GM18867 (cell line): ENCODE results near the gene QARS1.
A peak's percentile ranks its signal among the peaks of the same experiment; 100 is the strongest.

Experiments
- ATAC-seq: cut with Tn5 transposase; IDR thresholded peaks from one replicate; pipeline ENCODE4 v1.9.1; 2021; ENCODE audit warnings: mild to moderate bottlenecking, moderate library complexity; ENCODE audit not compliant: unreplicated experiment

The QARS1 gene

DNA sequence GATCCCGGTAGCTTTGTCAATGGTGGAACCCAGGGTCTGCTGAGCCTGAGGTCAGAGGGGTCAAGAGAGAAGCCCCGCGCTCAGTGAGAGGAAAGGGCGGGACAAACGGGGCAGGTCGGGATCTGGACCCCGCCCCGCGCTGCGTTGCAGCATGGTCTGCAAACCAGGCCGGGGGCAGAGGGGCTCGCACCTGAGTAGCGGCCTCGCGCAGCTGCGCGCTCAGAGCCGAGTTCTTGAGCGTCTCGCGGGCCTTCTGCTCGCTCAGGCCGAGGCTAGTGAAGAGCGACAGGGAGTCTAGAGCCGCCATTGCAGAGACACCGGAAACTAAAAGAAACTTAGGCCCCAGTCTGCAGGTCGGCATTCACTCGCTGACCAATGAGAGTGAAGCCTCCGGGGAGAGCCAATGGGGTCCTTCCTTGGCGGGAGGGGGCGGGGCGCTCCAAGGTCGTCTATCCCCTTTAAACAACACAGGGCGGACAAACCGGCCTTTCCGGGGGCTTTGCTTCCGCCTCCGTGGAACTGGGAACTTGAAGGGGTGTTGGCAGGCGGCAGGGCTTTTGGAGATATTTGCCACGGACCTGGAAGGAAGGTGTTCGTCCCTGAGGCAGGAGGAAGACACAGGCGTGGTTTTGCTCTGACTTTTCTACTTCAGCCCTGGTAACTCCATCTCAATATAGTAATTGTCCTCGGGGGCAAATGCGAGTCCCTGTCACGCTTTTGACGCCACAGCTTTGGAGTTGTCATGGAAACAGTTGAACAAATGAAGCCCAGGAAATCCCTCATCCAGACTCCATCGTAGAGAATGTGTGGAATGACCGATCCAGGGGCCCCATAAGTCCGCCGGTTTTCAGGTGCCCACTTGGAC, at the start of gene QARS1:
Gene QARS1, minus strand, starts transcription at position 331 of the 865 bp plus-strand sequence. Its CDS starts 24 bp downstream, at position 307.
- peak; percentile 82 for ATAC-seq

DNA sequence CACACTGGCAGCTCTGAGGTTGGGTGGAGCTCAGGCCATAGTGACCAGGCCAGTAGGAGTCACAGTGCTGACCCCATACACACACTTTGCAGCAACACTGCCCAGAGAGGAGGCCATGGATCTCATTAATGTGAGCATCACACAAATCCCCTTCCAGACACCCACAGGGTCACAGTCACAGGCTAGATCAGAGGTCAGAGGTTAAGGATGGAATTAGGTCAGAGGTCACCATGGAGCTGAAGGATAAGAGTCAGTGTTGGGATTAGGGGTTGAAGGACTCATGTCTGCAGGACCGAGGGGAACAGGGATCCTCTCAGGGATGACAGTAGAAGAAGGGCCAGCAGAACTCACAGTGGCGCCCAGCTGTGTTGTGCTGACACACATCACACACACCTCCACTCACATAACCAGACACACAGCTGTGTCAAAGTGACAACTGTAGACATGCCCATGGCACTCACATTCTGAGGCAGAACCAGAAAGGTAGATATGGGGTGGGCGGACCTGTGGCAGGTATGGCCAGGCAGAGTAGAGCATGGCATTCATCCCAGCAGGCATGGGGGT, 48.9 kb upstream of the QARS1 start:
- ATAC-seq, result no peak

DNA sequence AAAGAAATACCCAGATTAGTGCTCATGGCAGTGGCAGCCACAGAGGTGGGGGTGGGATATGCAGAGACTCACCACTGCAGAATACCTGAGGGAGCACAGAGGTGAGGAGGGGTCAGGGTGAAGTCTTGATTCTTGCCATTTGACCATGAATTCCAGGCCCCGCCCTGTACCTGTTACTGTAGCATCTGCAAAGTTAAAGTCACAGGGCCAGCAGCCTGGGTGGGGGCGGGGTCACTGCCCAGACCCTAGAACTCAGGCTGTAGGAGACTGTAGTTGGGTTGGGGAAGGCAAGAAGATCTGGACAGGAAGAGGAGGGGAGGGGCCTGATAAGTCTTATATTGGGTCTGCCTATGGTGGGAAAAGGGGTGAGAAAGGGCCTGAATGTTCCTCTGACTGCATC, 47.1 kb upstream of the QARS1 start:
- ATAC-seq, result no peak

DNA sequence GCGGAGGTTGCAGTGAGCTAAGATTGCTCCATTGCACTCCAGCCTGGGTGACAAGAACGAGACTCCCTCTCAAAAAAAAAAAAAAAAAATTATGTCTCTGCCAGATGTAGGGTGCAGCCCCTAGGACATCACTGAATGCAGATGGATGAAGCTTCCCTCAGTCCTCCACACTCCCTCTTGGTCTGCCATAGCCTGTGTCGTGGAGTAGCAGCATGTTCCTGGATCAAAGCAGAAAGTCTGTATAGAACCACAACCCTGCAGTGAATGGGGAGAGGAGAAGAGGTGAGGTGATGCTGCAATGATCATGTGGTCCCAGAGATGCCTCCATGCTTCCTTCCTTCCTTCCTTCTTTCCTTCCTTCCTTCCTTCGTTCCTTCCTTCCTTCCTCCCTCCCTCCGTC, 43.6 kb upstream of the QARS1 start:
- no peak for ATAC-seq

DNA sequence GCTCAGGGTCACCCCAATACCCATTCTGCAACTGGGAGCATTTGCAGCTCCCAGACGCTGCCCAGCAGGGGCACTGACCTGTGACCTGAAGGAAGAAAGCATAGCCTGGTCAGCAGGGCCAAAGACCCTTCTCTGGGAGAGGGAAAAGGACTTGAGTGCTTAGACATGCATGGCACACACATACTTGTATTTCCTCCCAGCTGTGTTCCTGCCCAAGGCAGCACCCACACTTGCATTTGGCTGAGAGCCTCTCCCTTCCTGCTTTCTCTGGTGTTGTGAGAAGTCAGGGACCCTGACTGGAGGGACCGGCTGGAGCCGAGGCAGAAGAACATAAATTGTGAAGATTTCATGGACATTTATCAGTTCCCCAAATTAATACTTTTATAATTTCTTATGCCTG, 35.5 kb upstream of the QARS1 start:
- ATAC-seq, result no peak

DNA sequence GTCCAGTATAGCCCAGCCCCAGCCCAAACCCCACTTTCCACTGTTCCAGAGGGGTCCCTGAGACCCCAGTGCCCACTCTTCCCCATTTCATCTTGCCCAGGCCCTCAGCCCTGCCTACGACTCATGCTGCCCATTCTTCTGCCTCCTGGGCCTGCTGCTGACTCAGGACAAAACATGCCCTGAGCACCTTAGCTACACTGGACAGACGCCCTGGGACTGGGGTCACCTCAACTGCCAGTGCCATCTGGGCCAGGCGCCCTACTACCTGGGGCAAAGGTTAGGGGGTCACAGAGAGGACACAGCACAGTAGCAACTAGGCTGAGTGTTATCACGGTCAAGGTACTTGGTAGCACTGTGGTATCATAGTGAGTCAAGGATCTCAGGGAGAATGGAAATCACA, 30.9 kb upstream of the QARS1 start:
- ATAC-seq, result no peak

DNA sequence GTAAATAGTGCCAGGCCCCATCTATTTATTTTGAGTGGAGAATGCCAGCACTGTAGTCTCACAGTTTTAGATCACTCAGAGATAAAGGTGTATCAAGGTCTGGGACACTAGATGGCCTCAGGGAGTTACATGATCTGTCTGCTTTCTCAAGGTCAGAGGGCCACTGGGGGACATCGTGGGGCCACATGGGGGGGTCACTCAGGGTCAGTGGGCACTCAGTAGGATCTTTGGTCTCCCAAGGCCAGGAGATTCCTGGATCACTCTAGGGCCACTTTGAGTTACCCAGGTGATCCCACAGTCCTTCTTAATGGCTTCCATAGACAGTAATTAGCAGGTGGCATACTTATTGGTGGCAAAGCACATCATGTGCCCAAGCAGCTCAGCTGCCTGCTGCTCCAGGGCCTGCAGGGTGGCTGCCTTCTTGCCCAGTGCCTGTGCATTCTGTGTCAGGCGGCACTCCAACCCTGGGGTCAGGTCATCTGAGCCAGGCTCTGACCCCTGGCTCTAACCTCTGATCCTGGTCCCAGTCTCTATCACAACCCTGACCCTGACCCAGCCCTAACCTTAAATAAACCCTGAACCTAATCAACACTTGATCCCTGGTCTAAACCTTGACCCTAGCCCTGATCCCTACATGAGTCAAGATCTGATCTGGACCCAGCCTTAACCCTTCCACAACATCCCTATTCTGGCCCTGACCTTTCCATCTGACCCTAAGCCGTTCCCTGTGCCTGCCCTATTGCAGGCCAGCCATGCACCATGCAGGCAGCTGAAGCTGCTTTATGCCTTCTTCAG, 30.1 kb upstream of the QARS1 start:
- ATAC-seq, result no peak

DNA sequence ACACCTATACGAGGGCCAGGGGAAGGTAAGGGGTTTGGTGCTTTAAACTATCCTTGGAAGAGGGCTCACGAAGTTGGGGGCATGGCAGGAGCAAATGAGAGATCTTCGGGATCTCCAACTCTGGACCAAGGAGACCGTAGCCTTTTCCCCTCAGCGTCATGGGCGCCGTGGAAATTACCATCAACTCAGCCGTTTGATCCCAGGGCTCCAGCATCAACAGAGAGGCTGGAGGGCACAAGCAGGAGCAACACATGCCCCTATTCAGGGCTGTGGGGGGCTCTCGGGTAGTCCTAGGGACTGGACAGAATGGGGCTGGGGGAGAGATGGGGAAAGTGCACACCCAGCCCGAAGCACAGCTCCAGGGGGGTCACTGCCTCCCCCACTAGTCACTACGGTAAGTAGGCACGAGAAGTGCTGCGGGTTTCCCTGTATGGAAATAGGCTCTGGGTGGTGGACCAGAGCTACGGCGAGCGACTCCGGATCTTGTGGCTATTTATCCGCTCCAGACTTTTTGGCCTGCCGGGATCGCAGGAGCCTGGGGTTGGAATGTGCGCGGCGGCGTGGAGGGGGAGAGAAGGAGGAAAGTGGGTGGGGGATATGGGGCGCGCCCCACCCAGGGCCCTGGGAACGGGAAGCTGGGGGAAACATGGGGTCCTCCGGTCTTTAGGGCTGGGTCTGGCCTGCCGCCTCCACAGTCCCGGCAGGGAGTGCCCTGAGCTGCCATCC, 28.8 kb upstream of the QARS1 start:
- ATAC-seq, result no peak

DNA sequence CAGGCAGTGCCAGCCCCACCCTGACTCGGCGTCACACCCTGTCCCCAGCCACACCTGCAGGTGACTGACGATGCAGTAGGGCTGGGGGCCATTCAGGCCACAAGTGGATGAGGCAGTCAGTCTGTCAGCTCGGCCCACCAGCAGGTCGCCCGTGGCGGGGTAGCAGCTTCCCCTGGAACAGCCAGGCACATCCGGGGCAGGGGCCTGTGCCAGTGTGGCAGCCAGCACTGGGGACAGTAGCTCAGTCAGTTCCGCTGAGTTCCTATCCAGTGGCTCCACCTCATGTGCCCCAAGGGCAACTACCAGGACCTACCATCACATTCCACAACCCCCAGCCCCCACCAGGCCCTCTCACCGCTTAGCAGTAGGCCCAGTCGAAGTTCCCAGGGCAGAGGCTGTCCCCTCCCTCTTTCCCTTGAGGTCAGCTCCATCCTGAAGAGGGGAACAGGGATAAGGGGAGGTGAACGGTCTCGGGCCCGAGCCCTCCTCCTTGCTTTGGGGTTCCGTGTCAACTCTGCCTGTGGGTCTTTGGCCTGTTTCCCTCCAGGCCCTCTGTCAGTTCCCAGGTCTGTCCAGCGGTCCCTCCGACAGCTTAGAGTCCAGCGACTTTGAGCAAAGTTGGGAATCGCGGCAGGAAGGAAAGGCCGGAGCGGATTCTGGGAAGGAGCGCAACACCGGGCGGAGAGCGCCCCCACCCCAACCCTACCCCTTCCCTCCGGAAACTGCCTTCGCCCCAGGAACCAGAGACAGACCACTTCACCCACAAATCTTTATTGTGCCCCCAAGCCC, 28.1 kb upstream of the QARS1 start, which contains the start of gene LAMB2:
Gene LAMB2, minus strand, starts transcription at position 614 of the 789 bp plus-strand sequence. Its CDS starts 183 bp downstream, at position 431.
- no peak for ATAC-seq

DNA sequence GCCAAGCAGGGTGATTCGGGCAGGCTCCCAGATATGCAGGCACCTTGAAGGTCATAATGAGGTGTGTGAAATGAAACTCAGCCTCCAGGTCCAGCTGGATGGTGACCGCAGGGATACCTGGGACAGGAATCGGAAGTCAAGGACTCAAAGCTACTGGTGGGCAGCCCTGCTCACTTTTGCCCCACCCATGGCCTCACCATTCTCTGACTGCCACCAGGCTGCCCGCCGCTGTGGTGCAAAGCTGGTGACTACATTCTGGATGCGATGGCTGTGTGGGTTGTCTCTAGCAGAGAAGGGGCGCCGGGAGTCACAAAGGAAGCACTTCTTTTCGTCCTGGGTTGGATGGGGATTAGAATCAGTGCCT, 27.5 kb upstream of the QARS1 start:
- no peak for ATAC-seq

DNA sequence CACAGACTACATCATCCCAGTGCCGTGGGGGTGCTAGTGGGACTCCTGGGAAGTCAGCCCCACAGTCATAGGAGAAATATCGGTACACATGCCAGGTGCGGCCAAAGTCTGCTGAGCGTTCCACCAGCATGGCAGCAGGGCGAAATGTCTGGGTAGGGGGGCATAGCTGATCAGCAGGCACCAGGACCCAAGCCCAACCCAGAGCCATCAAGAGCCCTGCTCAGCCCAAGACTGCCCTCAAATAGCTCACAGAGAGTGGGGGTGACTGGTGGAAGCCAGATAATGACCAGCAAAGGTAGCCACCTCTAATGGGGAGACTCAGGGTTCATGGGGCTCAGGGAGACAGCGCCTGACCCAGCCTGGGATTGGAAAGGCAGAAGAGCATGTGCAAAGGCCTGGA, 27.0 kb upstream of the QARS1 start:
- no peak for ATAC-seq

DNA sequence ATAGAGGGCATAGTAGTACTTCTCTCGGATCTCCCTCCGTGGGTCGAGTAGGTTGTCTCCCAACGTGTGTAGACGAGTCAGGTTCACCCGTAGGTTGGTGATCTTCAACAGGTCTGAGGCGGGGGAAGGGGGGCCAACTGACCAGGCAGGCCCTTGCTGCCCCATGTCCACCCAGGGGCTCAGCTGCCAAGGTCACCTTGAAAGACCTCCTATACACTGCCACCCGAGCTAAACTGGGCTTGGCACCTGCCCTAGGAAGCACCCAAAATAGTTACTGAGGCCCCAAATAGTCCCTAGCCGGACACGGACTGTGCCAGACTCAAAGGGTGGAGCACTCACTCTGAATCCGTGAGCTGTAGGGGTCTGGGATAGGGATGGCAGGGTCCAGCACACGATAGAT, 26.5 kb upstream of the QARS1 start:
- ATAC-seq, result no peak

DNA sequence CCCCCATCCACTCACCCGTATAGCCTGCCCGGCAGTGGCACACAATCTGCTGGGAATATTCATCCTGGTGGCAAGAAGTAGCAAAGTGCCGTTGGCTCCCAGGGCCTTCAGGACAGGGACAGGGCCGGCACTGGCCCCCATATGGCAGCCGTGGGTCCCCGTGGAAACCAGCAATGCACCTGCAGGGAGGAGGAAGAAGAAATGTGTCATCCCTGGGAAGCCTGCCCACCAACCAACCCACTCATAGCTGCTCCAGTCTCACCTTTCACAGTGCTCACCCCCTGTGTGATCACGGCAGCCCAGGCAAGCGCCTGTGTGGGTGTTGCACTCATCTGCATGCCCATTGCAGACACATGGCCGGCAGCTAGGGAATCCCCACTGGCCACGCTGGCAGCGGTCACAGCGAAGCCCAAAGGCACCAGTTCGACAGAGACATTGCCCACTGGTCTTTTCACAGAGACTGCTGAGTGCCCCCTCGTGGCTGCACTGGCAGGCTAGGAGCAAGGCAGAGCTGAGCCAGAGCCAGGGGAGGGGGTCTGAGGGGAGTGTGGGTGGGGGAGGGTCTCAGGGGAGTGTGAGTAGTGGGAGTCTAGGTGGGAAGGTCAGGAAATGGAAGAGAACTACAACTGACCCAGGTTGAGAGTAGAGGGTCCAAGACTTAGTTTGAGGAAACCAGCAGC, 20.6 kb upstream of the QARS1 start:
- no peak for ATAC-seq

DNA sequence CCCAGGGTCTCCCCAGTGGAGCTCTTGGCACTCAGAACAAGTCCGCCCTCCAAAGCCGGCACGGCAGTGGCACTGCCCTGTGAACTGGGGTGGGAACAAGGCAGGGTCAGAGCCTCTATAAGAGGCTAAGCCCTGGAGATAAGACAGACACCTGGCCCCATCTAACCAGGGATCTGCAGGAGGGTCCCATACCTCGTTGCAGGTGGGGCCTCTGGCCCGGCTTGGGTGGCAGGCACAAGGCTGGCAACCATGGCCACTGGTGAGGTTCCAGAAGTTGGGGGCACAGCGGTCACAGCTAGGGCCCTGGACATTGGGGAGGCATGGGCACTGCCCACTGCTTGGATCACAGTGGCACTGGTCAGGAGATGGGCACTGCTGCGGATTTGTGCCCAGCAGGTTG, 19.6 kb upstream of the QARS1 start:
- ATAC-seq, result no peak

DNA sequence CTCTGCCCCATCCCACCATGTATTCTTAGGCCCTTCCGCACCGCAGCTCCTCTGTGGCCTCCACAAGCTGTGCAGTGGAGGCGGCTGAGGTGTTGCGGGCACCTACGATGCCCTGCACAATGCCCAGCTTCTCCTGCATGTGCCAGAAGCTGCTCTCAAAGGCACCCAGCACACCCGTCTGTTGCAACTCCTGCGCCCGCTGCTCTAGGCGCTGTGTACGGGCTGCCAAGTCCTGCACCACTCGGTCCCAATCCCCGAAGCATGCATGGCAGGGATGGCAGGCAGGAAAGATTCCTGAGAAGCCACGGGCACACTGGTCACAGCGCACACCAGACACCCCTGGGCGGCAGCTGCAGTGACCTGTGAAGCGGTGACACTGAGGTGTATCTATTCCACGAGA, 19.1 kb upstream of the QARS1 start:
- ATAC-seq, result no peak

DNA sequence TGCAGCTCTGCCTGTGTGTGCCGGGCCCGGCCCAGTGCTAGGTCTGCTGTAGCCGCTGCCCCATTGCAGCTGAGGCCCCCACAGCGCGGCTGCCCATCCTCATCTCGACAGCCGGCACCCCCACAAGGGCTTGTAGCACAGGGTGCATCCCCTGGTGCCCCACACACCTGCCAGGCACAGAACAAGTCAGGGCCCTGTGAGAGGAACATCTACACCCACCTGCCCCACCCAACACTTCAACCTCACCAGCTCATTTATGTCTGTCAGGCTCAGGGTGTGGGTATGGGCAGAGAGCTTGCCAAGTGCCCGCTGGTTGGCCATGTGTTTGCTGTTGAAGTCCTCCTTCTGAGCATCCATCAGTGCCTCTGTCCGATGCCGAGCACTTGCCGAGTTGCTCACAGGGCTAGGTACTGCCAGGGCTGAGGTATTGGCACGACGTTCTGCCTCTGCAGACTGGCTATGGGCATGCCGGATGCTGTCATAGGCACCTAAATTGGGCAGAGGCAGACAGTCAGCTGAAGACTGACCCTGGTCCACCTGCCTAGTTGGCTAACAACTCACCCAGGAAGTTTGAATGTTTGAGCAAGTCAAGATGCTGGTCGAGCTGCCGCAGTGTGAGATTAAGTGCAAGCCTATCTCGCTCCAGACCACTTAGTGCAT, 18.5 kb upstream of the QARS1 start:
- no peak for ATAC-seq

DNA sequence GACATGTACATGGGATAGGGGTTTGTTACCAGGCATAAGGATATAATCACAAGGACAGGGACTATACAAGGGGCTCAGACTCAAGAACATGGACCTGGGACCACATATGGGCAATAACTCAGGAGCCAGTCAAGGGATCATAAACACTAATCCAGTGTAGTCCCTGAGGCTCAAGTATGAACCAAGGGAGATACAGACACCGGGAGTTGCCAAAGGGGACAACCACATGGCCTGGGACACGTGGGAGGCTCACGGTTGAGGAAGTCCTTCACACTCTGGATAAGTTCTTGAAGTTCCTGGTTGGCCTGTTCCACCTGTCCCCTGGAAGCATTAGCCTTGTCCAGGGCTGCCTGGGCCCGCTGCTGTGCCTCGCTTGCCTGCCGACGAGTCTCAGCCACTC, 17.9 kb upstream of the QARS1 start:
- ATAC-seq, result no peak

DNA sequence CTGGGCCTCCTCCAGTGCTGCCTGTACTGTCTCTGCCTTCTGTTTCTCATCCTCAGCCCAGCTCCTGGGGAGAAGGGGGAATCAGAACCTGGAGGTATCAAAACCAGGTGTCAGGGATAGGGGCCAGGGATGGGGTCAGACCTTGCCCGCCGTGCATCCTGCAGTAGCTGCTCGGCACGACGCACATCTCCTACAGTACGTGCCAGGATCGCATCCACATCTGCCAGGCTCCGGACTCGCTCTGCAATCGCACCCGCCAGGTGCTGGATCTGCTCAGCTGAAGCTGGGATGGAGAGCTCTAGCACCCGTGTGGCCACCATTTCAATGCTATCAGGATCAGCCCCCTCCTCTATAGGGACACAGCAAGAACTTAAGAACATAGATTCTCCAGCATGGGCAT, 17.5 kb upstream of the QARS1 start:
- ATAC-seq, result no peak

DNA sequence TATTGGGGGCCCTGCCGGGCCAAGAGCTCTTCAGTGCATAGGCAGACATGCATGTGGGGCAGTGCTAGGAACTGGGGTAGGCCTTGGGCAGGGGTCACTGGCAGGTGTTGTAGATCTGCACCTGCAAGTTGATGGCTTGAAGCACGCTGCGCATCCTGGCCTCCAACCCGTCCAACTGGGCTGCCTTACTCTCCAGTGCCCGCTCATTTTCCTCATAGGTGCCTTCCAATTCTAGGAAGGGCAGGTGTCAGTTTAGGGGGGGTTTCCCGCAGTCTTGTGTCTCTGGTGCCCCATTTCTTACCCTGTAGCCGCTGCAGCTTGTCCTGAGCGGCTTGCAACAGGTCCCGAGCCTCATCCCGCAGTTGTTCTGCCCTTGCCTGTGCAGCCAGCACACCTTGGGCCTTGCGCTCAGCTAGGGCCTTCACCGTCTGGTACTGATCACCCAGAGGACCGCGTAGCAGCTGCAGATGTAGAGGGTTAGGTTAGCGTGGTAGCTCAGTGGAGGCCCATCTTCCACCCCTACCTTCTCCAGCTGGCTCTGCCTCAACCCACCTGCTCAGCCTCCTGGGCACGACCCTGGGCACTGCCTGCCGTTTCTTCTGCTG, 16.7 kb upstream of the QARS1 start:
- no peak for ATAC-seq
